PFSK-1 (cell line): ENCODE measurements around the gene SPRING1.

Experiments
- FOXP2 ChIP-seq: optimal IDR thresholded peaks from 2 replicates; pipeline ENCODE3; 2011; ENCODE audit warnings: borderline replicate concordance, control low read depth, inconsistent platforms; ENCODE audit not compliant: insufficient read depth; ENCODE audit errors: extremely low read length, extremely low read depth
- POLR2AphosphoS5 ChIP-seq: IDR thresholded peaks from 2 replicates; pipeline ENCODE4 v1.6.1; 2012; ENCODE audit warnings: low read depth, mild to moderate bottlenecking, control low read depth, low read length, moderate library complexity
- REST ChIP-seq, 2 experiments: IDR thresholded peaks; 2 replicates each; pipeline versions ENCODE4 v1.6.1 to v1.8.0; 2011 to 2012; ENCODE audit warnings: low read depth in 2 of 2, low read length in 2 of 2, control low read depth in 1 of 2, inconsistent platforms in 1 of 2, mild to moderate bottlenecking in 1 of 2, moderate library complexity in 1 of 2; ENCODE audit not compliant: insufficient read depth in 1 of 2
- SIN3A ChIP-seq: IDR thresholded peaks from 2 replicates; pipeline ENCODE4 v1.6.1; 2012; ENCODE audit warnings: mild to moderate bottlenecking, low read length, moderate library complexity, borderline replicate concordance; ENCODE audit not compliant: insufficient read depth
- TAF1 ChIP-seq: IDR thresholded peaks from 2 replicates; pipeline ENCODE4 v1.6.1; 2012; ENCODE audit warnings: low read length, control low read depth, borderline replicate concordance; ENCODE audit not compliant: insufficient read depth

DNA sequence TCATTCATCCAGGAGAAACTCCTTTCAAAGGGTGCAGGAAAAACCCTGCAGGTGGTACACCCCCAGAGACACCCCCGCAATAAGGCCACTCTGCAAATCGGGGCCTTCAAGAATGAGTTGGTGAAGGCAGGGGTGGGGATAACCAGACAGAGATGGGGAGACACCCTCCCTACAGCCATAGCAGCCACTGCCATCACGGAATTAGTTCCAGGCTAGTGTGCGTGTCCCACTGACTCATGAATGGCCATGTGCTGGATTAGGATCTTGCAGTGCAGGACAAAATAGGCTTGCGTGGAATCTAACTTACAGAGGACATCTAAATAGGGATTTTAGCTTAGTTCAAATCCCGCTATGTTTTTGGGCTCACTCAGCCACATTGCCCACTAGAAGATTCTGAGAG lies 37.8 kb downstream of the SPRING1 start:
- TF ChIP-seq REST (IDR thresholded peaks at IDR 0.05; ENCODE audit: insufficient read depth in 1 of 2, low read depth in 2 of 2, low read length in 2 of 2) (no peak), TAF1 (no peak), POLR2AphosphoS5 (no peak), SIN3A (no peak), FOXP2 (no peak)
